Bladder microvascular endothelial cell (primary cell): ENCODE data around the gene CEP126. TPM values are rescaled to one million over a fixed set of nuclear protein-coding genes. Genes with fewer than 3 reads are reported as not detected.

Experiments
- total RNA-seq: library from RNA; depleted of rRNA; stranded (reverse); fragments of >200 nt; gene quantifications from 2 replicates; pipeline ENCODE4 v1.2.3, GENCODE V29; 2014

CEP126 gene
- 0.32 and 0.38 TPM in 2 replicates for total RNA-seq

GRCh38 chr11:101914738-101915426 is at the start of gene CEP126:
Gene CEP126 (plus strand): TSS chr11:101915010. CDS start chr11:101915285, 275 bp downstream.

GRCh38 chr11:101916422-101916821 is 1.6 kb downstream of the CEP126 start, which contains the start of gene ANGPTL5:
Gene ANGPTL5 (minus strand): TSS chr11:101916522. CDS start chr11:101907909, 8,613 bp downstream.

GRCh38 chr11:102047305-102047924 is 132.6 kb downstream of the CEP126 start, which contains the start of gene CFAP300:
Gene CFAP300 (plus strand): TSS chr11:102047437. CDS start chr11:102047471, 34 bp downstream.

Other genes starting within 250 kb of the CEP126 start
- gene ANGPTL5, start 1.5 kb downstream of the CEP126 start, total RNA-seq, result not detected in 2 replicates
- not detected in 2 replicates for gene CFAP300, start 132.4 kb downstream of the CEP126 start, total RNA-seq
- gene YAP1, start 195.4 kb downstream of the CEP126 start, total RNA-seq, result 16.7 and 84.0 TPM in 2 replicates